ENCODE measurements around the gene SEPSECS.

The SEPSECS gene

GRCh38 chr4:25163196-25163595, 2.9 kb upstream of the SEPSECS start:
- H3K27me3 ChIP-seq (ENCODE audit: low read length) = no peaks in the 10 kb centered on the region
- no peak overlapping the region for H3K4me3 ChIP-seq (ENCODE audit: insufficient read depth, low read length, poor library complexity, severe bottlenecking)
- no peaks in the 10 kb centered on the region for H4K20me1 ChIP-seq (ENCODE audit: low read depth, low read length)
- H3K9ac ChIP-seq (ENCODE audit: low read length) = no peak overlapping the region
- H3K79me2 ChIP-seq (ENCODE audit: insufficient read depth, low read length) = peaks cover 23% of the 10 kb centered on the region
- no peak overlapping the region for H3K4me2 ChIP-seq (ENCODE audit: low read depth, low read length, poor library complexity, severe bottlenecking)
- 0 out of 2 replicates have a peak, but pooled peaks cover 3% of the 10 kb centered on the region for H3F3A ChIP-seq (ENCODE audit: insufficient read depth)
- H3K27ac ChIP-seq (ENCODE audit: low read depth, low read length) = no peak overlapping the region
- no peaks in the 10 kb centered on the region for H3K36me3 ChIP-seq (ENCODE audit: low read length)
- no peaks in the 10 kb centered on the region for H3K9me3 ChIP-seq (ENCODE audit: insufficient read depth, low read length)
- H3K9me2 ChIP-seq (replicated peaks; ENCODE audit: insufficient read depth, low read length) = no peaks in the 10 kb centered on the region
- no peak overlapping the region for H2AFZ ChIP-seq (ENCODE audit: low read depth, low read length, severe bottlenecking)
- TF ChIP-seq CTCF (IDR thresholded peaks at IDR 0.05; ENCODE audit: insufficient read depth, low read length, poor library complexity, severe bottlenecking) (no peak), EZH2phosphoT487 (conservative IDR thresholded peaks at IDR 0.05; ENCODE audit: low read length) (no peak)

GRCh38 chr4:25162566-25162965, 2.3 kb upstream of the SEPSECS start:
- Histone ChIP-seq H2AFZ (ENCODE audit: low read depth, low read length, severe bottlenecking) (no peak overlapping the region), H3K9me3 (ENCODE audit: insufficient read depth, low read length) (no peaks in the 10 kb centered on the region), H3K9me2 (replicated peaks; ENCODE audit: insufficient read depth, low read length) (no peaks in the 10 kb centered on the region), H3K36me3 (ENCODE audit: low read length) (no peaks in the 10 kb centered on the region), H3K4me2 (ENCODE audit: low read depth, low read length, poor library complexity, severe bottlenecking) (peak overlapping the region; percentile 85), H3K79me2 (ENCODE audit: insufficient read depth, low read length) (peaks cover 26% of the 10 kb centered on the region), H3K27me3 (ENCODE audit: low read length) (no peaks in the 10 kb centered on the region), H4K20me1 (ENCODE audit: low read depth, low read length) (no peaks in the 10 kb centered on the region), H3K27ac (ENCODE audit: low read depth, low read length) (no peak overlapping the region), H3F3A (ENCODE audit: insufficient read depth) (0 out of 2 replicates have a peak, but pooled peaks cover 3% of the 10 kb centered on the region), H3K9ac (ENCODE audit: low read length) (0 out of 2 replicates have a peak overlapping the region, but pooled peaks have one; percentile 96), H3K4me3 (ENCODE audit: insufficient read depth, low read length, poor library complexity, severe bottlenecking) (no peak overlapping the region)
- TF ChIP-seq EZH2phosphoT487 (conservative IDR thresholded peaks at IDR 0.05; ENCODE audit: low read length) (no peak), CTCF (IDR thresholded peaks at IDR 0.05; ENCODE audit: insufficient read depth, low read length, poor library complexity, severe bottlenecking) (no peak)

- Histone ChIP-seq H3K9me3 (ENCODE audit: insufficient read depth, low read length) (no peaks in the 10 kb centered on the region), H3K27me3 (ENCODE audit: low read length) (no peaks in the 10 kb centered on the region), H3K36me3 (ENCODE audit: low read length) (no peaks in the 10 kb centered on the region), H3K4me3 (ENCODE audit: insufficient read depth, low read length, poor library complexity, severe bottlenecking) (peak overlapping the region; percentile 93), H3K9me2 (replicated peaks; ENCODE audit: insufficient read depth, low read length) (no peaks in the 10 kb centered on the region), H2AFZ (ENCODE audit: low read depth, low read length, severe bottlenecking) (no peak overlapping the region), H3K27ac (ENCODE audit: low read depth, low read length) (no peak overlapping the region), H4K20me1 (ENCODE audit: low read depth, low read length) (no peaks in the 10 kb centered on the region), H3K4me2 (ENCODE audit: low read depth, low read length, poor library complexity, severe bottlenecking) (peak overlapping the region; percentile 85), H3K79me2 (ENCODE audit: insufficient read depth, low read length) (peaks cover 26% of the 10 kb centered on the region), H3F3A (ENCODE audit: insufficient read depth) (0 out of 2 replicates have a peak, but pooled peaks cover 6% of the 10 kb centered on the region), H3K9ac (ENCODE audit: low read length) (peak overlapping the region; percentile 96)
- TF ChIP-seq CTCF (IDR thresholded peaks at IDR 0.05; ENCODE audit: insufficient read depth, low read length, poor library complexity, severe bottlenecking) (no peak), EZH2phosphoT487 (conservative IDR thresholded peaks at IDR 0.05; ENCODE audit: low read length) (no peak)
Measured at GRCh38 chr4:25161593-25161950, 1.3 kb upstream of the SEPSECS start.
